HTR-8/SVneo (cell line): Measurements from ENCODE around the gene NSRP1.
"Not testable (repeated sequence)": the region's sequence is repeated elsewhere in the genome, so short reads cannot be mapped to it uniquely, and the experiment has no call there.

ENCODE experiments used
- DNase-seq: peaks from one replicate; pipeline ENCODE4 v3.0.0; 2011; ENCODE audit warnings: low spot score, mixed read lengths; ENCODE audit not compliant: insufficient read length
- FAIRE-seq: peaks from 2 replicates; lab custom pipeline; 2011; peaks lifted over from hg19 to GRCh38; lab: Jason Lieb, UNC

NSRP1 gene, protein sequence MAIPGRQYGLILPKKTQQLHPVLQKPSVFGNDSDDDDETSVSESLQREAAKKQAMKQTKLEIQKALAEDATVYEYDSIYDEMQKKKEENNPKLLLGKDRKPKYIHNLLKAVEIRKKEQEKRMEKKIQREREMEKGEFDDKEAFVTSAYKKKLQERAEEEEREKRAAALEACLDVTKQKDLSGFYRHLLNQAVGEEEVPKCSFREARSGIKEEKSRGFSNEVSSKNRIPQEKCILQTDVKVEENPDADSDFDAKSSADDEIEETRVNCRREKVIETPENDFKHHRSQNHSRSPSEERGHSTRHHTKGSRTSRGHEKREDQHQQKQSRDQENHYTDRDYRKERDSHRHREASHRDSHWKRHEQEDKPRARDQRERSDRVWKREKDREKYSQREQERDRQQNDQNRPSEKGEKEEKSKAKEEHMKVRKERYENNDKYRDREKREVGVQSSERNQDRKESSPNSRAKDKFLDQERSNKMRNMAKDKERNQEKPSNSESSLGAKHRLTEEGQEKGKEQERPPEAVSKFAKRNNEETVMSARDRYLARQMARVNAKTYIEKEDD

DNA sequence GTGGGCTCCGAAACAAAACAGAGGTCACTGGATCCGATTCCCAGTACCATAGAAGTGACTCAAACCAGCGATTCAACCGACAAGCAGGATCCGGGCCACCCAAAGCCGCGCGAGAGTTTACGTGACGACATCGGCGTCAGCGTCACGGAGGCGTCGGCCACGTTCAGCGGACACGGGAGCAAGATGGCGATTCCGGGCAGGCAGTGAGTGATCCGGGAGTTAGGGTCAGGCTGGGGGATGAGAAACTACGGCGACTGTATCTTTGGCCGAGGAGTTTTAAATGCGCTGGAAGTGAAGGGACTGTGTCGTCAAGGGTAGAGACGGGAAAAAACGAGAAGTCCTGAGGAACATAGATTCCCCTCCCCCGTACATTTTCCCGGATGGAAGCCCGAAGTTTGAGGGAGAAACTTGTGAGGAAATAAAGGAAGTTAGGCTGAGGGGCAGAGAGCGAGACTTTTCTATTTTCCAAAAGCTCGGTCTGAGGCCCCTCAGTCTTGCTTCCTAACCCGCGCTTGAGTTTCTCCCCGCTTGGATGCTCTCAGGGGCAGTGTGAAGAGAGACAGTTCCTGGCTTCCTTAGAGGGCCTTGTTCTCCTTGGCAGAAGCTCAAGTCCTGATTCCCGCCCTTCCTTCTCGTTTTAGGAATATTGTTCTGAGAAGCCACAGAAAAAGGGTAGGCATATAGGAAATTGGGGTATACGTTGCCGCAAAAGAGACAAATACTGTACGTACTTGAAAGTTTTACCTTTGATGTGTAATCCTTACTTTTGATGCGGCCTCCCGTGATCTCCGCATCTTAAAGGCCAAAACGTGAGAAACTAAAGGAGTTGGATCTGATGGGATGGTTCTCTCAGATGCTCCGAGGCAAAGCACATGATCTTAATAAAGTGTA lies at the start of gene NSRP1:
TSS of gene NSRP1 (plus strand) at position 156 of the 891 bp plus-strand sequence. CDS start at position 184, 28 bp downstream.
- DNase-seq (peak; percentile 96), FAIRE-seq (peak; percentile 97)

DNA sequence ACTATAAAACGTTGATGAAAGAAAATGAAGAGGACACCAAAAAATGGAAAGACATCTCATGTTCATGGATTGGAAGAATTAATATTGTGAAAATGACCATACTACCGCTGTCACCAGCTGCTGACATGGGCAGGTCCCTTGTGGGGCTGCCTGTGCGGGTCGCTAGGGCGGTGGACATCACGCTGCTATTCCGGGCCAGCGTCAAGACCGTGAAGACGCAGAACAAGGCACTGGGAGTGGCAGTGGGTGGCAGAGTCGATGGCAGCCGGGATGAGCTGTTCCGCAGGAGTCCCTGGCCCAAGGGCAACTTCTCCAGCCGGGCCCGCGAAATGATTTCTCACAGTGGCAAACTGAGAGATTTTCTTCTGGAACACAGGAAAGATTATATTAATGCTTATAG lies 48.2 kb upstream of the NSRP1 start:
- FAIRE-seq (no peak), DNase-seq (no peak)

DNA sequence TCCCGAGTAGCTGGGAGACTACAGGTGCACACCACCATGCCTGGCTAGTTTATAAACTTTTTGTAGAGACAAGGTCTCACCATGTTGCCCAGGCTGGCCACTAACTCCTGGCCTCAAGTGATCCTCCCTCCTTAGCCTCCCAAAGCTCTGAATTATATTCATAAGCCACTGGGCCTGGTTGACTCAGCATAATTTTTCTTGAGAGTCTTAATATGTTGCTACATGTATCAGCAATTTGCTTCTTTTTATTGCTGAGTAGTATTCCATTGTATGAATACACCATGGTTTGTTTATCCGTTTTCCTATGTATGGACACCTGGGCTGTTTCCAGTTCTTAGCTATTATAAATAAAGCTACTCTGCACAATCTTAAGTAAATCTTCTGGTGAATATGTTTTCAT lies 42.4 kb upstream of the NSRP1 start:
- FAIRE-seq, result no peak
- DNase-seq, result no peak

DNA sequence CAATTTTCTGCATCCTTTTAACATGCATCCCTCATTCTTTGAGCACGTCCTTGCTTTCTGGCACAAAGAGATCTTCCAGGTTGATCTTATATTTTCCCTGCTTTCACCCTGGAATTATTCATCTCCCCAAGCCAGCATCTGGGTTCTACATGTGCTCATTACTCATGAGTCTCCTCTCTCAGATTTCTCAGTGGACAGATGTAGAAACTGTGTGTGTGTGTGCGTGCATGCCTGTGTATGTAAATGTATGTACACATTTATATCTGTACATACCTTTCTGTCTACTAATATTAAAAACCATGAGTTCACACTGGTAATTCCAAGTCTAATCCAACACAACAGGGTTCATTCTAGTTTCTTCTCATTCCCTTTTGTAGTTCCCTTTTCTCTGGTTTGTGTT lies 41.9 kb upstream of the NSRP1 start:
- DNase-seq (no peak), FAIRE-seq (no peak)

DNA sequence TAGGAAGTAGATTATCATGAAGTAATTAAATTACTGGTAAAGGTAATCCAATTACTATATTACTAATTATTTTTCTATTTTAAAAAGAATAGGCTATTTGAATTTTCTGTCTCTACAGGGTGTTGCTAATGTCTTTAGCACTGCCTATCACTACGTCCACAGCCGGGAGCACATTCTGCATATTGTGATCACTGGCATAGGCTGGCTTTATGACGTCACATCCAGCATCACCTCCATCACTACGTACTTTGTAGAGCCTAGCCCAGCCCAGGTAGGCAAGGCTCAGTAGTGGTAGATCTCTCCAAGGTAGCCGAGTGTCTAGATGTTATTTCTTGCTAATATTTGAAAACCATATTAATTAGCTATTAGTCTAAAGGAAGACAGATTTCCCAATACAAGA lies 33.8 kb upstream of the NSRP1 start:
- no peak for DNase-seq
- FAIRE-seq, result no peak

DNA sequence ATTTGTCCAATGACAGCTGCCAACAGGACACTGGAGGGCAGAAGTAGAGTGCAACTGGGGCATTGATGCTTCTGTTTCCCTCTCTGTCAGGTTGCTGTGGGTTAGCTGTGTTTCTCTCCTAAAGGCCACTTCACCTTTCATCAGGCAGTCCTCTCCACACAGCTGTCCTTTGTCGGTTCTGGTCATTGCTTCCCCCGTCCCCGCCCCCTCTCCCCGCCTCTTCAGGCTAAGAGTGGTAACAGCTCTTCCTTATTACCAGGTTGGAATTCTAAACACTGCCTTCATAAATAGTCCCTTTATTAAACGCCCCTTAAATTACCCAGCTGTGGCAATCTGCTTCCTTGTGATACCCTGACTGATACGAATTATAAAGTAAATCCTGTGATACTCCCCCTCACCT lies 31.8 kb upstream of the NSRP1 start:
- FAIRE-seq, result no peak
- DNase-seq, result no peak

DNA sequence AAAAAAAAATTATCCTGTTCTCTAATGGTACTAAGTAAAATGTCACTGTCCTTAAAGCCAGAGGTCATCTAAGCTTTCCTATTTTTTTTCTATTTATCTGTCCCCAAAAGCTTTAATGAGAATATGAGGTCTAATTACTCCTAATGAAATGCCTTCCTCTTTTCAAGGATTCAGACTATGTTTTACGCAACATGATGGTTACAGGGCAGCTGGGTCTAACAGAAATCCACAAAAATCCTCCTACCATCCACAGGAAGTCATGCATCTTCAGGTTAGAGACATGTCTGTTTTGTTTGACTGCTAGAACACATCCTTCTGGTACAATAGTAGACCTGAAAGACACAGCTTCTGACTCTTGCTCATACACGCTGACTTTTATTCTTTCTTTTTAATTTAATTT lies 29.7 kb upstream of the NSRP1 start:
- FAIRE-seq (no peak), DNase-seq (no peak)

DNA sequence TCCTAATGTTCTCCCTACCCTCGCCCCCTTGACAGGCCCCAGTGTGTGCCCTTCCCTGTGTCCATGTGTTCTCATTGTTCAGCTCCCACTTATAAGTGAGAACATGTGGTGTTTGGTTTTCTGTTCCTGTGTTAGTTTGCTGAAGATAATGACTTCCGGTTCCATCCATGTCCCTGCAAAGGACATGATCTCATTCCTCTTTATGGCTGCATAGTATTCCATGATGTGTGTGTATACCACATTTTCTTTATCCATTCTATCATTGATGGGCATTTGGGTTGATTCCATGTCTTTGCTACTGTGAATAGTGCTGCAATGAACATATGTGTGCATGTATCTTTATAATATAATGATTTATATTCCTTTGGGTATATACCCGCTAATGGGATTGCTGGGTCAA lies 29.2 kb upstream of the NSRP1 start:
- FAIRE-seq, DNase-seq: not testable (repeated sequence)

DNA sequence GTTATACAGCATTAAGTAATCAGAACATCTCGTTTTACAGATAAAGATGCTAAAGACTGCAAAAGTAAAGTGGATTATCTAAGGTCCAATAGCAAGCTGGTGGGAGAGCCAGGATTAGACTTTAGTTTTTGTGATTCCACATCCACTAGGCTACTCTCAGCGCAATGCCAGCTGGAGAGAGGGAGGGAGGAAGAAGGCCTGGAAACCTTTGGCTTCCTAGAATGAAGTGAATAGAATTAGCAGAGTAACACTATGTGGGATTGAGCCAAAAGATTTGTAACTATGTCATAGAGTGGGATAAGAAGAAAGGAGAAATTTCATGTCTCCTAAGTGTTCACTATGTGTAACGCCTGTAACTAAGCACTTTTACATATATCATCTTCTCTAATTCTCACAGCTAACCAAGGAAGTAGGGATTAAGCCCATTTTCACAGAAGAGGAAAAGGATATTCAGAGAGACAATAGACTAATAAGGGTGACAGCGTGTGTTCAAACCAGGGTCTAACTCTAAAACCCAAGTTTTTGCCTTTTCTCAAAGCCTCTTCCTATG lies 25.4 kb upstream of the NSRP1 start:
- FAIRE-seq (no peak), DNase-seq (no peak)

DNA sequence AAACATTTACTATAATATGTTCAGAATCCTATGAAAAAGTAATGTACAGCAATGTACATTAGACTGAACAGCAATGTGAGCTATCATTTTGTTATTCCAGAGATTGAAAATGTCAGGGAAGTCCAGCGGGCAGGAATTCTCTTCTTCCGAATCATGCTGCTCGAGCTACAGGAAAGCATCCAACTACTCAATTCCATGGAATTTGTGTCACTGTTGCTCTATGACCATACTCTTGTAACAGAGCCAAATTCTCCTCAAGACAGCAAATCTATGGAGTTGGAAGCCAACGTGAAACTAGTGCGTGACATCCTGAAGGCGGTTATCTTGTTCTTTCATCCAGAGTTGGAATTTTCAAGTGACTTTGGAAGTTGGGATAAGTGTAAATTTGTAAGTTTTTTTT lies 24.8 kb upstream of the NSRP1 start:
- DNase-seq (peak; percentile 49), FAIRE-seq (no peak)

DNA sequence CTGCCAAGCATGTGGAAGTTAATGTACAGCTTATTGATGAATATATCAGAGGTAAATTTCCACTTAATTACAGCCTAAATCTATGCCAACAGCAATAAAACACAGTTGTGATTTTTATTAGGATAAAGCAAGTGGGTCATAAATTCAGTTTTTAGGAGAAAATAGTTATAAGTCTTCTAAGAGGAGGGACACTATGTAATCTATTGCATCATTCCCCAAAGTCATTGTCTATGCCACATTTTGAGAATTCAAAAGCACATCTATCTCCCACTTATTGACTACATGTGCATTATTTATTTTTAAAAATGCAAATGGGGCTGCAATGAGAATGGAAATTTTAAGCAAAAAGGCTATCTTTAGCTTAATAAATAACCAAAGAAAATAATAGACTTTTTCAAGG lies 23.7 kb upstream of the NSRP1 start:
- FAIRE-seq, result no peak
- no peak for DNase-seq

DNA sequence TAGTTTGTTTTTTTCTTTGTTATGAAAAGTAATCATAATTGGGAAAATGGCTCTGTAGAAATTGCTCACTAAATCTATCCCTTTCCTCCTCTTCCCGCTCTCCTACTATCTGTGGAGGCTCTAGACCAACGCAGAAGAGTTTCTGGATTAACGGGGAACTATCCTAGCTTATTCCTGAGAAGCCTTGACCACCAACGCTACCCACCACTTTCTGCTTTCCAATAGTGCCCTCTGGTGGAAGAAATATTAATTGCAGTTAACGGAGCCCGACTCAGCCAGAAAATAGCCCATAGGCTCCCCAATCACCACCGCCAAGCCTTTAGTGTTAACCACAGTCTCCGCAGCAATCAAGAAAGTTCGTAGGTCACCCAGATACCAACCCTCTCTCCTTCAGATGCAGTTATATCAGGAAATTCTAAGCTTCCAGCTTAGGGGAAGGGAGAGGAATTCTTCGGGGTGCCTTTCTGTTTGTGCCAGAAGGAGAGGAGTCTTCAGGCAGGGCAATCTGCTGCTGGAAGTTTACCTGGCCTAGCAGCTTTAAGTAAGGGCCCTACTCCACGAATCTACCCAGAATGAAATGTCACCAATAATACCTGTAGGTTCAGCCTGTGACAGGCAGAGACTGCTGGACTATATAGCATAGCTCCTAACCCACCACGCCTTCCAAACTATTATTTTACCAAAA lies 23.0 kb upstream of the NSRP1 start:
- FAIRE-seq (peak; percentile 44), DNase-seq (peak; percentile 84)

DNA sequence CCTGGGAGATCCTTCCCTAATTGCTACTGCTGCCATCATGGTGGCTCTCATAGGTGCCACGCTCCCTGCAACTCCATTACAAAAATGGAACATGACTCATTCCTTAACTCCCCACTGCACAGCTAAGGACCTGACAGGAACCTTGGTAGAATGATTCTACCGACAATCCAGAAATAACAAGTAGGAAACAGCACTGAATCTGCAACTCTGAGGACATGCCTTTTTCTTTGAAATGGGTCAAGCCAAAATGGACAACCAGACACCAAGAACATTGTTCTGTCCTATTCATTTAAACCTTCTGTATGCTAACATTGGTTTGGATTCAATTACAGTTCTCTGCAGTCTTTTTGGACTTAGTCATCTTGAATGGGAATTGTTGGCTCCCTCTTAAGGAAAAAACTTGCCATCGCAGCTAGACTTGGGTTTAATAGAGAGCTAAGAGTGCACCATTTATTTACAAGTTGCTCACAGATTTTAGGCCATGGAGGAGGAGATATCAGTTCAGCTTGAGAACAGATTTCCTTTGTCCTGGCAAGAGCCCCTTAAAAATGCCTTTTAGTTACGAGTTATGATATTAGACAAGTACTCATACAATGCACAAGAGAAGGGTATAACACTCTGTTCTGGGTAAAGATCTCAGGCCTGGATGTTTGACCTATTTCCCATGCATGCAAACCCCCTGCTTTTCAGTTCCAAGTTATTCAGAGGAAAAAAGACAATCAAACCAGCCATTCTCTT lies 20.9 kb upstream of the NSRP1 start:
- FAIRE-seq (peak; percentile 58), DNase-seq (peak; percentile 61)

DNA sequence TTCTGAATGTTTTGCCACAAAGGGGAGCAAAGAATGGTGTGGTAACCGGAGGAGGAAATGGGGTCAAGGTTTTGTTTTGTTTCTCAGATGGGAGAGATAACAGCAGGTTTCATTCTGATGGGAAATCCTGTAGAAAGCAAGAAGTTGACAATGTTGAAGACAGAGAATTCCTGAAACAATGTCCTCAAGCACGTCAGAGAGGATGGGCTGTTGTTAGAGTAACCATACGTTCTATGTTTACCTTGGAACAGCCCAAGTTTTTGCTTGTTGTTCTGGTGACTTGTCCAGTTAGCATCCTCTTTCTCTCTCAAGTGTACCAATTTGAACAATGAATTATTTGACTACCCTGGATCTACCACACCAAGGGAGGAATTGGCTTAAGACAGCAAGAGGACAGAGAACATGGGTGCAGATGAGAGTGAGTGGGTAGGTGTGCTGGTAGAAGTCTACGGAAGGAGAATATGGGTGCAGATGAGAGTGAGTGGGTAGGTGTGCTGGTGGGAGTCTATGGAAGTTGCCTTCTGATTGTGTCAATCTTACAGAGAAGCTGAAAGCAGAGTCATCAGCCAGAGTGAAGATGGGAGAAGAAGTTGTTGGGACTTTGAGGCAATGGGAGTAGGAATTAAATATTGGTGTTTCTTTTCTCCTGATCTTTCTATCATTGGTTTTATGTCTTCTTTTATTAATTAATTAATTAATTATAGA lies 14.8 kb upstream of the NSRP1 start:
- FAIRE-seq, result no peak
- no peak for DNase-seq

DNA sequence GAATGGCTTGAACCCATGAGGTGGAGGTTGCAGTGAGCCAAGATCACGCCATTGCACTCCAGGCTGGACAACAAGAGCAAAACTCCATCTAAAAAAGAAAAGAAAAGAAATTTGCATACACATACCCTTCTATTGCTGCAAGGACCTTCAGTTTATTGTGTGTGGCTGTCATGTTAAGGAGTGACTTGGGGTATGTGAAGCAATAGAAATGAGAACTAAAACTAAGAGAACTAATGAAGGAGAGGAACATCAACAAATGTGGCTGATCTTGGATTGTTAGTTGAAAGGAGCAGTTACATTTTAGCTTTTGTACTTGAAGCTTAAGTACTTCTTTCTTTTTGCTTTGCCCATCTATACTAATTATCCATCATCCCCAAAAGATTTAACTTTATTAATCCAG lies 12.7 kb upstream of the NSRP1 start:
- no peak for FAIRE-seq
- DNase-seq, result no peak

DNA sequence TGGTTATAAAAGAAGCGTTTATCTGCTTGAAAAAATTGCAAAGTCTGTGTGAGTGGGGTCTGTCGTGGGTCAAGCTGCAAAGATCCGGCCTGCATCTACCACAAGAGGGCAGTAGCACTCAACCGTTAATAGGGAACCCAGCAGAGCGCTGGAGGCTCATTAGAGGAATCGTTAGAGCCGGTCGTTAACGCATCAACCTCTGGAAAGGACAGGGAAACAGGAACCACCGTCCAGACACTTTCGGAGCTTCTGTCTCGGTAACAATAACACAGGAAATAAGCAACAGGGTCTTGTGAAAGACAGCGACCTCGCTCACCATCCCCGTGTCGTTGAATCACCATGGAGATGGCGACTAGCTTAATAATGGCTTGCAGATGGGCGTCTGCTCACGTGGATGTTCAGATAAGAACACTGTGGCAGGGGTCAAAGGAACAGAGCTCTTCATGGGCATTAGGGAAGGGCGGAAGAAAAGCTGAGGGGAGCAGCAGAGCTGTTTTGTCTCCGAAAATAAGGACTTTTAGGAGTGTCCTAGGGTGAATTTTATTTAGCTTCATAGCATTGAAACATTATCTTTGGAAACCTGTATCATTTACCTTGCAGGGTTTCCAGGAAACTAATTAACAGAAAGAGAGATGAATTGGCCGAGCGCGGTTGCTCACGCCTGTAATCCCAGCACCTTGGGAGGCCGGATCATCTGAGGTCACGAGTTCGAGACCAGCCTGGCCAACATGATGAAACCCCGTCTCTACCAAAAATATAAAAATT lies 11.9 kb upstream of the NSRP1 start:
- FAIRE-seq, result peak; percentile 57

DNA sequence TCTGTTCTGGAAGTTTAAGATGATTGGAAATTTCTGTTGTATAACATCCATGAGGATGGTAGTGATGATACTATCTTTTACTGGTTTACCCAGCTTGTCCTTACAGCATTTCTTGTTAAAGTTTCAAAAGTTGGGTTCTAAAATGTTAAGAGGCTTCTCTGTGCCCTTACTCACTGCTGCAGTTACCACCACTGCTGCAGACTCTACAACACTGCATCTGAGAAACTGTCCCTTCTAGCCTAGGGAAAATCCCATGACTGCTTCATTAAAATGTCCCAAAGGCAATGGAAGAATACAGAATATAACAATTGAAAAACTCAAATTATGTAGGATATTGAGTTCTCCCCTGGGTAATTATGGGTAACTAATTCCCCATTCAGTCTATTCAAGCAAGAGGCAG lies 3.8 kb upstream of the NSRP1 start:
- DNase-seq, result no peak
- FAIRE-seq, result no peak

More for the DNA sequence above, 11.9 kb upstream of the NSRP1 start:
- DNase-seq, result peak; percentile 83

DNA sequence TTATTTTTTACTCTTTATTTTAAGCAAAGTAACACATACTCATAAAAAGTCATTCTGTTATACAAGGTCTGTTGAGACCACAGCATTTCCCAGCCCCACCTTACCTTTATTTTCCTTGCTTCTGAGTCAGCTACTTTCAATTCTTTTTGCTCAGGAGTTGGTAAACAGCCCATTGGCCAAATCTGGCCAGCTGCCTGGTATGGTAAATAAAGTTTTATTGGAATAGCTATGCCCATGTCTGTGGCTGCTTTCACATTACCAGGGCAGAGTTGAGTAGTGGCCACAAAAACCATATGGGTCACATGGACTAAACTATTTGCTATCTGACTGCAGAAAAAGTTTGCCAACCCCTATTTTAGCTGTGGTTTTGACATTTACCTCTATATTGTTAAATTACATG lies 3.4 kb upstream of the NSRP1 start:
- FAIRE-seq (no peak), DNase-seq (no peak)
